ENCODE measurements around the gene RTRAF.

DNA sequence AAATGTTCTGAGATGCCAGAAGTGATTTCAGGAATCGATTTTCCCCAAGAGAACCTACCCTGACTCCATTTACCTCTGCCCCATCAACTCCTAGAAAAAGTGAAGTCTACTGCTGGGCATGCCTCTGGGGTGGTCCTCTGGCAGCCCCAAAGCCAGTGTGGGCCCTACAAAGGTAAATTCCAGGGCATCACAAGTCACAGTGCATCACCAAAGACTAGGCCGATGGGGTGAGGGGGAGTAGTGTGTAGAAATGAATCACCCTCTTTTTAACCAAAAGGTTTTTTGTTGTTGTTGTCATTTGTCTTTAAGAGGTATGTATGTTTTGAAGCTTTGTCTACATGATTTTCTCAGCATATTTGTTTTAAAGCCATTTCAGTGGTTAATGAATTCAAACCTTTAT, 46.4 kb upstream of the RTRAF start:
- TF ChIP-seq, protein P1, sequence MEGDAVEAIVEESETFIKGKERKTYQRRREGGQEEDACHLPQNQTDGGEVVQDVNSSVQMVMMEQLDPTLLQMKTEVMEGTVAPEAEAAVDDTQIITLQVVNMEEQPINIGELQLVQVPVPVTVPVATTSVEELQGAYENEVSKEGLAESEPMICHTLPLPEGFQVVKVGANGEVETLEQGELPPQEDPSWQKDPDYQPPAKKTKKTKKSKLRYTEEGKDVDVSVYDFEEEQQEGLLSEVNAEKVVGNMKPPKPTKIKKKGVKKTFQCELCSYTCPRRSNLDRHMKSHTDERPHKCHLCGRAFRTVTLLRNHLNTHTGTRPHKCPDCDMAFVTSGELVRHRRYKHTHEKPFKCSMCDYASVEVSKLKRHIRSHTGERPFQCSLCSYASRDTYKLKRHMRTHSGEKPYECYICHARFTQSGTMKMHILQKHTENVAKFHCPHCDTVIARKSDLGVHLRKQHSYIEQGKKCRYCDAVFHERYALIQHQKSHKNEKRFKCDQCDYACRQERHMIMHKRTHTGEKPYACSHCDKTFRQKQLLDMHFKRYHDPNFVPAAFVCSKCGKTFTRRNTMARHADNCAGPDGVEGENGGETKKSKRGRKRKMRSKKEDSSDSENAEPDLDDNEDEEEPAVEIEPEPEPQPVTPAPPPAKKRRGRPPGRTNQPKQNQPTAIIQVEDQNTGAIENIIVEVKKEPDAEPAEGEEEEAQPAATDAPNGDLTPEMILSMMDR (IDR thresholded peaks at IDR 0.05; ENCODE audit: insufficient read depth, low read length), result no peak
- TF ChIP-seq POLR2AphosphoS5 (IDR thresholded peaks at IDR 0.05; ENCODE audit: low read depth) (no peak), SPI1 (IDR thresholded peaks at IDR 0.05; ENCODE audit: borderline replicate concordance, low read depth) (no peak), GABPA (IDR thresholded peaks at IDR 0.05; ENCODE audit: low read depth) (no peak)
- TF ChIP-seq, protein P2, sequence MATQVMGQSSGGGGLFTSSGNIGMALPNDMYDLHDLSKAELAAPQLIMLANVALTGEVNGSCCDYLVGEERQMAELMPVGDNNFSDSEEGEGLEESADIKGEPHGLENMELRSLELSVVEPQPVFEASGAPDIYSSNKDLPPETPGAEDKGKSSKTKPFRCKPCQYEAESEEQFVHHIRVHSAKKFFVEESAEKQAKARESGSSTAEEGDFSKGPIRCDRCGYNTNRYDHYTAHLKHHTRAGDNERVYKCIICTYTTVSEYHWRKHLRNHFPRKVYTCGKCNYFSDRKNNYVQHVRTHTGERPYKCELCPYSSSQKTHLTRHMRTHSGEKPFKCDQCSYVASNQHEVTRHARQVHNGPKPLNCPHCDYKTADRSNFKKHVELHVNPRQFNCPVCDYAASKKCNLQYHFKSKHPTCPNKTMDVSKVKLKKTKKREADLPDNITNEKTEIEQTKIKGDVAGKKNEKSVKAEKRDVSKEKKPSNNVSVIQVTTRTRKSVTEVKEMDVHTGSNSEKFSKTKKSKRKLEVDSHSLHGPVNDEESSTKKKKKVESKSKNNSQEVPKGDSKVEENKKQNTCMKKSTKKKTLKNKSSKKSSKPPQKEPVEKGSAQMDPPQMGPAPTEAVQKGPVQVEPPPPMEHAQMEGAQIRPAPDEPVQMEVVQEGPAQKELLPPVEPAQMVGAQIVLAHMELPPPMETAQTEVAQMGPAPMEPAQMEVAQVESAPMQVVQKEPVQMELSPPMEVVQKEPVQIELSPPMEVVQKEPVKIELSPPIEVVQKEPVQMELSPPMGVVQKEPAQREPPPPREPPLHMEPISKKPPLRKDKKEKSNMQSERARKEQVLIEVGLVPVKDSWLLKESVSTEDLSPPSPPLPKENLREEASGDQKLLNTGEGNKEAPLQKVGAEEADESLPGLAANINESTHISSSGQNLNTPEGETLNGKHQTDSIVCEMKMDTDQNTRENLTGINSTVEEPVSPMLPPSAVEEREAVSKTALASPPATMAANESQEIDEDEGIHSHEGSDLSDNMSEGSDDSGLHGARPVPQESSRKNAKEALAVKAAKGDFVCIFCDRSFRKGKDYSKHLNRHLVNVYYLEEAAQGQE (IDR thresholded peaks at IDR 0.05; ENCODE audit: insufficient replicate concordance, low read depth), result no peak

Data from HL-60 (cell line).